Activated CD4-positive, alpha-beta T cell treated with anti-CD3 and anti-CD28 coated beads, Interleukin-2, amount 10 ng/mL, durations not matched to agents 7 days and 5 days (primary cell): Measurements from ENCODE around the gene ARHGDIA. TPM values are rescaled to one million over a fixed set of nuclear protein-coding genes. Genes with fewer than 3 reads are reported as not detected.
"Not testable (repeated sequence)": the region's sequence is repeated elsewhere in the genome, so short reads cannot be mapped to it uniquely, and the experiment has no call there.

ENCODE experiments used
- CTCF ChIA-PET: fragments of 350-600 bp; sonication (Branson Sonifier 250); formaldehyde crosslinking; loops from one replicate; lab custom pipeline; 2021; ENCODE audit warnings: antibody characterized with exemption; lab: Charles Lee
- POLR2A ChIA-PET: fragments of 350-600 bp; sonication (Branson Sonifier 250); formaldehyde crosslinking; loops from one replicate; lab custom pipeline; 2021; ENCODE audit warnings: antibody characterized with exemption; lab: Charles Lee
- DNase-seq: peaks from one replicate; pipeline ENCODE4 v3.0.0-alpha.2; 2020
- H3K27ac Mint-ChIP-seq: one replicate; pipeline ENCODE4 v1.8.0; 2021; ENCODE audit warnings: mild to moderate bottlenecking, moderate library complexity, mixed read lengths
- H3K27me3 Mint-ChIP-seq: one replicate; pipeline ENCODE4 v1.8.0; 2021; ENCODE audit warnings: mixed read lengths
- H3K36me3 Mint-ChIP-seq: one replicate; pipeline ENCODE4 v1.8.0; 2021; ENCODE audit warnings: low read depth, mixed read lengths
- H3K4me1 Mint-ChIP-seq: one replicate; pipeline ENCODE4 v1.8.0; 2021; ENCODE audit warnings: mixed read lengths
- H3K4me3 Mint-ChIP-seq: one replicate; pipeline ENCODE4 v1.8.0; 2021; ENCODE audit warnings: mild to moderate bottlenecking, moderate library complexity, mixed read lengths
- H3K9me3 Mint-ChIP-seq: one replicate; pipeline ENCODE4 v1.8.0; 2021; ENCODE audit warnings: mixed read lengths
- total RNA-seq, 2 experiments: library from RNA; stranded (reverse); gene quantifications; one replicate each; pipeline ENCODE4 v1.2.3, GENCODE V29; 2021

Gene ARHGDIA
- total RNA-seq, result 100 to 1,000 TPM; 654 to 714 TPM

- H3K9me3 Mint-ChIP-seq, result no peaks in the 10 kb centered on the region
- no peak for DNase-seq
- H3K27me3 Mint-ChIP-seq, result no peaks in the 10 kb centered on the region
- peaks cover 25% of the 10 kb centered on the region for H3K36me3 Mint-ChIP-seq
- H3K27ac Mint-ChIP-seq, result peak within 1 kb of the TSS; percentile 97
- ChIA-PET POLR2A (no interaction called here), CTCF (interaction anchor here (2.7 kb wide), 1 partner anchor 10 kb away, joined by 11 read pairs; the partner anchor contains the start of gene P4HB)
- peak within 1 kb of the TSS; percentile 90 for H3K4me3 Mint-ChIP-seq
- H3K4me1 Mint-ChIP-seq, result peaks cover 43% of the 10 kb centered on the region
Observed at GRCh38 chr17:81870981-81871386, at the start of gene ARHGDIA. Gene ARHGDIA, minus strand, starts transcription at chr17:81871337. Its CDS starts 1,407 bp downstream, at chr17:81869930.

- H3K27ac Mint-ChIP-seq, result peak overlapping the region; percentile 90
- POLR2A ChIA-PET, result no interaction called here
Observed at GRCh38 chr17:81918832-81919545, 47.9 kb upstream of the ARHGDIA start.

GRCh38 chr17:81918333-81918669, 47.2 kb upstream of the ARHGDIA start:
- CTCF ChIA-PET, DNase-seq, H3K27me3 Mint-ChIP-seq, POLR2A ChIA-PET, H3K9me3 Mint-ChIP-seq: not testable (repeated sequence)
- H3K27ac Mint-ChIP-seq, result peak overlapping the region; percentile 90
- H3K4me1 Mint-ChIP-seq, result peaks cover 32% of the 10 kb centered on the region
- H3K36me3 Mint-ChIP-seq, result peaks cover 37% of the 10 kb centered on the region
- H3K4me3 Mint-ChIP-seq, result peak overlapping the region; percentile 84

More at GRCh38 chr17:81918832-81919545, 47.9 kb upstream of the ARHGDIA start:
- peaks cover 34% of the 10 kb centered on the region for H3K36me3 Mint-ChIP-seq
- H3K27me3 Mint-ChIP-seq, result no peaks in the 10 kb centered on the region
- H3K4me1 Mint-ChIP-seq, result peaks cover 37% of the 10 kb centered on the region
- peak overlapping the region; percentile 84 for H3K4me3 Mint-ChIP-seq
- DNase-seq, result no peak
- no peaks in the 10 kb centered on the region for H3K9me3 Mint-ChIP-seq
- CTCF ChIA-PET, result no interaction called here

GRCh38 chr17:81917565-81918332, 46.6 kb upstream of the ARHGDIA start, which contains the start of gene SIRT7:
Gene SIRT7, minus strand, starts transcription at chr17:81918176. Its CDS starts 45 bp downstream, at chr17:81918131.
- peaks cover 41% of the 10 kb centered on the region for H3K36me3 Mint-ChIP-seq
- peak within 1 kb of the TSS; percentile 90 for H3K27ac Mint-ChIP-seq

GRCh38 chr17:81916234-81917001, 45.3 kb upstream of the ARHGDIA start:
- DNase-seq, result no peak
- Mint-ChIP-seq H3K36me3 (peaks cover 34% of the 10 kb centered on the region), H3K27me3 (no peaks in the 10 kb centered on the region), H3K4me1 (peaks cover 36% of the 10 kb centered on the region), H3K27ac (no peak overlapping the region), H3K9me3 (no peaks in the 10 kb centered on the region), H3K4me3 (peak overlapping the region; percentile 84)
- ChIA-PET POLR2A (no interaction called here), CTCF (interaction anchor here (0.6 to 2.1 kb wide), 7 partner anchors 9 to 312 kb away, joined by 3 to 12 read pairs (median 4); partner anchors contain the start of gene DCXR)

More at GRCh38 chr17:81917565-81918332, 46.6 kb upstream of the ARHGDIA start, which contains the start of gene SIRT7:
- Mint-ChIP-seq H3K4me1 (peaks cover 36% of the 10 kb centered on the region), H3K27me3 (no peaks in the 10 kb centered on the region), H3K4me3 (peak within 1 kb of the TSS; percentile 84), H3K9me3 (no peaks in the 10 kb centered on the region)
- peak; percentile 80 for DNase-seq
- ChIA-PET POLR2A (no interaction called here), CTCF (interaction anchor here (0.9 to 2.1 kb wide), 4 partner anchors 8 to 48 kb away, joined by 3 to 12 read pairs (median 4); no protein-coding TSS in a partner anchor)

- ChIA-PET POLR2A (no interaction called here), CTCF (interaction anchor here (0.8 to 1.5 kb wide), 3 partner anchors 11 to 44 kb away, joined by 3 read pairs; no protein-coding TSS in a partner anchor)
- DNase-seq, result no peak
- Mint-ChIP-seq H3K4me1 (peaks cover 36% of the 10 kb centered on the region), H3K9me3 (no peaks in the 10 kb centered on the region), H3K4me3 (no peak overlapping the region), H3K27ac (no peak overlapping the region), H3K27me3 (no peaks in the 10 kb centered on the region), H3K36me3 (peaks cover 32% of the 10 kb centered on the region)
Observed at GRCh38 chr17:81915331-81915730, 44.2 kb upstream of the ARHGDIA start.

- no peaks in the 10 kb centered on the region for H3K9me3 Mint-ChIP-seq
- ChIA-PET CTCF (interaction anchor here (1.0 to 3.7 kb wide), 3 partner anchors 12 to 46 kb away, joined by 3 to 15 read pairs (median 3); partner anchors contain the start of gene MAFG), POLR2A (no interaction called here)
- H3K4me1 Mint-ChIP-seq, result peaks cover 44% of the 10 kb centered on the region
- H3K4me3 Mint-ChIP-seq, result no peak overlapping the region
- no peak for DNase-seq
- peaks cover 32% of the 10 kb centered on the region for H3K36me3 Mint-ChIP-seq
- no peaks in the 10 kb centered on the region for H3K27me3 Mint-ChIP-seq
- H3K27ac Mint-ChIP-seq, result no peak overlapping the region
Observed at GRCh38 chr17:81914103-81914850, 43.1 kb upstream of the ARHGDIA start.

- peaks cover 32% of the 10 kb centered on the region for H3K36me3 Mint-ChIP-seq
- ChIA-PET CTCF (interaction anchor here (1.0 to 3.7 kb wide), 3 partner anchors 13 to 46 kb away, joined by 3 to 15 read pairs (median 3); partner anchors contain the start of gene MAFG), POLR2A (no interaction called here)
- no peak for DNase-seq
- no peaks in the 10 kb centered on the region for H3K27me3 Mint-ChIP-seq
- peaks cover 40% of the 10 kb centered on the region for H3K4me1 Mint-ChIP-seq
- no peak overlapping the region for H3K27ac Mint-ChIP-seq
- no peaks in the 10 kb centered on the region for H3K9me3 Mint-ChIP-seq
- H3K4me3 Mint-ChIP-seq, result no peak overlapping the region
Observed at GRCh38 chr17:81913394-81914102, 42.4 kb upstream of the ARHGDIA start.

GRCh38 chr17:81912441-81913309, 41.5 kb upstream of the ARHGDIA start:
- Mint-ChIP-seq H3K27me3 (no peaks in the 10 kb centered on the region), H3K36me3 (peaks cover 29% of the 10 kb centered on the region), H3K4me1 (peaks cover 33% of the 10 kb centered on the region), H3K4me3 (no peak overlapping the region), H3K27ac (peak overlapping the region; percentile 9), H3K9me3 (no peaks in the 10 kb centered on the region)
- no peak for DNase-seq
- ChIA-PET POLR2A (no interaction called here), CTCF (interaction anchor here (1.1 to 3.7 kb wide), 3 partner anchors 14 to 73 kb away, joined by 3 to 15 read pairs (median 5); partner anchors contain the start of gene MAFG)

GRCh38 chr17:81911969-81912368, 40.8 kb upstream of the ARHGDIA start:
- no peaks in the 10 kb centered on the region for H3K9me3 Mint-ChIP-seq
- peak overlapping the region; percentile 63 for H3K4me3 Mint-ChIP-seq
- CTCF ChIA-PET, result interaction anchor here (1.3 to 3.7 kb wide), 2 partner anchors 15 to 72 kb away, joined by 5 to 15 read pairs; partner anchors contain the start of gene MAFG
- H3K36me3 Mint-ChIP-seq, result peaks cover 23% of the 10 kb centered on the region
- DNase-seq, result no peak
- no peaks in the 10 kb centered on the region for H3K27me3 Mint-ChIP-seq
- H3K27ac Mint-ChIP-seq, result peak overlapping the region; percentile 62
- POLR2A ChIA-PET, result no interaction called here
- H3K4me1 Mint-ChIP-seq, result peaks cover 28% of the 10 kb centered on the region
